ENCODE results near the gene RAD51C. TPM values are rescaled to one million over a fixed set of nuclear protein-coding genes. Genes with fewer than 3 reads are reported as not detected.

The RAD51C gene
- total RNA-seq, 1 donor from 2014 or later = 15.8 TPM

Other genes starting within 250 kb of the RAD51C start
- gene HSF5, start 204.2 kb upstream of the RAD51C start, total RNA-seq = under 0.01 TPM in 1 of 2 replicates, not detected in the other
- 30.7 and 35.0 TPM in 2 replicates for gene MTMR4, start 178.0 kb upstream of the RAD51C start, total RNA-seq
- under 0.01 TPM in 2 replicates for gene TEX14, start 557 bp upstream of the RAD51C start, total RNA-seq
- gene PPM1E, start 63.3 kb downstream of the RAD51C start, total RNA-seq = under 0.01 TPM in 1 of 2 replicates, not detected in the other